NB4 (cell line): ENCODE measurements around the gene TP53BP1.

Experiments used
- CTCF ChIP-seq: IDR thresholded peaks from one replicate; pipeline ENCODE4 v1.5.1; 2012; ENCODE audit warnings: low read depth, low read length
- MYC ChIP-seq: IDR thresholded peaks from 2 replicates; pipeline ENCODE4 v1.6.1; 2011; ENCODE audit warnings: low read depth, low read length
- POLR2A ChIP-seq: IDR thresholded peaks from 2 replicates; pipeline ENCODE4 v1.6.1; 2011; ENCODE audit warnings: mild to moderate bottlenecking; ENCODE audit not compliant: insufficient read length; ENCODE audit errors: extremely low read depth

DNA sequence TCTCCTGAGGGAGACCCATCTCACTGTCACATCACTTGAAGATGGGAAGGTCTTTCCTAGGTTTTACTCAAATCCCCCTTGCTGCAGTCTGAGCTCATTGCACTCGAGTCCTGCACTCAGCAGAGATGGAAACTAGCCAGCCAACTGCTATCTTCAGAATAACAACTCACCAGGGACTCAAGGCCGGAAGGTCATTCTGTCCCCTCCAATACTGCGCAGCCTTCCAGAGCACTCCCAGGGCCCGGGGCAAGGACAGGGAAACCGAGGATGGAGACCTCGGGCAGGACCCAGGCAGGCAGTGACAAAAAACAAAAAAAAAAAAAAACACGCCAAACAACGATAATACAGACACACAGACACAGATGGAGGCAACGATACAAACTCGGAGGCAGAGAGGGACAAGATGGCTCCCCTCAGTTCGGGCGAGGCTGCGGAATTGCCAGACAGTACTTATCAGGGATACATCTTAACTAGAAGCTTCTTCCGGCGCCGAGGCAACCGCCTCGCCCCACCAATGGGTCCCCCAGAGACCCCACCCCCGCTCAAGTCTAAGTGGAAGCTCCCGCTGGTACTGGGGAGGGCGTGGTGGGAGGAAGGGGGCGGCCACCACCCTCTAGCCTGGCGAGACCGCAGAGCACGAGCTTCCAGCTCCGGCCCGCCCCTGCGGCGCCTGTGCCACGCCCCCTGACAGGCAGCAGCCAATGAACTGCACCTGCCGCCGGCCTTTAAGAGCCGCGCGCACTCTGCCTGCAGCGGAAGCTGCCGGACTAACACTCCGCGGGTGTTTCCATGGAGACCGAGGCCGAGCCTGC is 17.4 kb upstream of the TP53BP1 start:
- TF ChIP-seq POLR2A (peak; percentile 54), CTCF (peak; percentile 20), MYC (peak; percentile 88)
